Activated CD8-positive, alpha-beta T cell treated with anti-CD3 and anti-CD28 coated beads for 36 hours (primary cell): ENCODE measurements around the gene JADE2. TPM values are rescaled to one million over a fixed set of nuclear protein-coding genes. Genes with fewer than 3 reads are reported as not detected.
"Not testable (repeated sequence)": the region's sequence is repeated elsewhere in the genome, so short reads cannot be mapped to it uniquely, and the experiment has no call there.

Source experiments
- ATAC-seq: fragments of 200-7000 bp; cut with Tn5 transposase; one replicate; pipeline ENCODE4 v1.10.0; 2021; ENCODE audit warnings: mild to moderate bottlenecking, moderate library complexity
- CTCF ChIA-PET: fragments of 350-600 bp; sonication (Branson Sonifier 250); formaldehyde crosslinking; loops from one replicate; lab custom pipeline; 2021; ENCODE audit warnings: antibody characterized with exemption; lab: Charles Lee
- POLR2A ChIA-PET: fragments of 350-600 bp; sonication (Branson Sonifier 250); formaldehyde crosslinking; loops from one replicate; lab custom pipeline; 2021; ENCODE audit warnings: antibody characterized with exemption; lab: Charles Lee
- DNase-seq: peaks from one replicate; pipeline ENCODE4 v3.0.0-alpha.2; 2020
- H3K27ac Mint-ChIP-seq: one replicate; pipeline ENCODE4 v1.8.0; 2021; ENCODE audit warnings: mild to moderate bottlenecking, mixed read lengths
- H3K27me3 Mint-ChIP-seq: one replicate; pipeline ENCODE4 v1.8.0; 2021; ENCODE audit warnings: mixed read lengths
- H3K36me3 Mint-ChIP-seq: one replicate; pipeline ENCODE4 v1.8.0; 2021; ENCODE audit warnings: low read depth, mixed read lengths
- H3K4me1 Mint-ChIP-seq: one replicate; pipeline ENCODE4 v1.8.0; 2021; ENCODE audit warnings: low read depth, mixed read lengths
- H3K4me3 Mint-ChIP-seq: one replicate; pipeline ENCODE4 v1.8.0; 2021; ENCODE audit warnings: mild to moderate bottlenecking, moderate library complexity, mixed read lengths
- H3K9me3 Mint-ChIP-seq: one replicate; pipeline ENCODE4 v1.8.0; 2021; ENCODE audit warnings: mixed read lengths
- CTCF ChIP-seq: fragments of 200-600 bp; IDR thresholded peaks from one replicate; pipeline ENCODE4 v1.8.0; 2022; ENCODE audit warnings: antibody characterized with exemption, mild to moderate bottlenecking
- intact Hi-C: fragments of 100-400 bp; cut with micrococcal nuclease; formaldehyde crosslinking; loops from one replicate; pipeline ENCODE4 v1.10.0; 2022
- total RNA-seq, 2 experiments: library from RNA; stranded (reverse); gene quantifications; one replicate each; pipeline ENCODE4 v1.2.3, GENCODE V29; 2021

JADE2 gene
- total RNA-seq, 2 experiments from 2014 or later: 58.7 to 61.2 TPM

- Mint-ChIP-seq H3K27me3 (no peaks in the 10 kb centered on the region), H3K4me1 (no peaks in the 10 kb centered on the region), H3K27ac (no peak overlapping the region), H3K9me3 (no peaks in the 10 kb centered on the region), H3K36me3 (no peaks in the 10 kb centered on the region), H3K4me3 (no peak overlapping the region)
- intact Hi-C loops: no loop called here
- POLR2A ChIA-PET: no interaction called here
- no peak for TF ChIP-seq CTCF
- ATAC-seq (no peak), DNase-seq (no peak)
- CTCF ChIA-PET: interaction anchor here (1.7 kb wide), 1 partner anchor 13 kb away, joined by 6 read pairs; no protein-coding TSS in a partner anchor
Observed at GRCh38 chr5:134494780-134495179, 30.7 kb upstream of the JADE2 start.

GRCh38 chr5:134499905-134500304 lies 25.6 kb upstream of the JADE2 start:
- H3K27me3 Mint-ChIP-seq, H3K36me3 Mint-ChIP-seq, H3K9me3 Mint-ChIP-seq, H3K4me3 Mint-ChIP-seq, H3K27ac Mint-ChIP-seq, intact Hi-C loops, DNase-seq, CTCF ChIA-PET, ATAC-seq: not testable (repeated sequence)
- POLR2A ChIA-PET: interaction anchor here (0.6 to 0.8 kb wide), 2 partner anchors 87 to 281 kb away, joined by 3 read pairs; no protein-coding TSS in a partner anchor
- peaks cover 21% of the 10 kb centered on the region for H3K4me1 Mint-ChIP-seq

- no peaks in the 10 kb centered on the region for H3K9me3 Mint-ChIP-seq
- no peaks in the 10 kb centered on the region for H3K36me3 Mint-ChIP-seq
- no peak for DNase-seq
- no peak for TF ChIP-seq CTCF
- ATAC-seq: no peak
- intact Hi-C loops: no loop called here
- H3K27ac Mint-ChIP-seq: no peak overlapping the region
- no peaks in the 10 kb centered on the region for H3K27me3 Mint-ChIP-seq
- H3K4me1 Mint-ChIP-seq: peaks cover 21% of the 10 kb centered on the region
- no peak overlapping the region for H3K4me3 Mint-ChIP-seq
- CTCF ChIA-PET: interaction anchor here (1.0 to 1.4 kb wide), 5 partner anchors 10 to 89 kb away, joined by 3 to 5 read pairs (median 3); partner anchors contain the start of gene CDKN2AIPNL
- POLR2A ChIA-PET: interaction anchor here (0.6 to 3.4 kb wide), 7 partner anchors 8 to 325 kb away, joined by 3 to 12 read pairs (median 3); no protein-coding TSS in a partner anchor
Observed at GRCh38 chr5:134500699-134501430, 24.6 kb upstream of the JADE2 start.

GRCh38 chr5:134502259-134502658 lies 23.2 kb upstream of the JADE2 start:
- DNase-seq (no peak), ATAC-seq (no peak)
- no peak for TF ChIP-seq CTCF
- POLR2A ChIA-PET: interaction anchor here (0.7 to 3.4 kb wide), 5 partner anchors 22 to 132 kb away, joined by 3 to 12 read pairs (median 3); no protein-coding TSS in a partner anchor
- no peaks in the 10 kb centered on the region for H3K36me3 Mint-ChIP-seq
- H3K27ac Mint-ChIP-seq: no peak overlapping the region
- intact Hi-C loops: no loop called here
- CTCF ChIA-PET: interaction anchor here (1.0 to 1.8 kb wide), 7 partner anchors 8 to 91 kb away, joined by 3 to 5 read pairs (median 4); partner anchors contain the start of genes CDKN2AIPNL and JADE2
- H3K4me3 Mint-ChIP-seq: no peak overlapping the region
- H3K9me3 Mint-ChIP-seq: no peaks in the 10 kb centered on the region
- H3K4me1 Mint-ChIP-seq: peaks cover 25% of the 10 kb centered on the region
- no peaks in the 10 kb centered on the region for H3K27me3 Mint-ChIP-seq

- intact Hi-C loops: no loop called here
- H3K36me3 Mint-ChIP-seq: no peaks in the 10 kb centered on the region
- TF ChIP-seq CTCF: no peak
- ChIA-PET POLR2A (interaction anchor here (1.0 to 3.4 kb wide), 6 partner anchors 10 to 56 kb away, joined by 3 to 12 read pairs (median 3); no protein-coding TSS in a partner anchor), CTCF (interaction anchor here (0.8 to 1.8 kb wide), 6 partner anchors 20 to 84 kb away, joined by 3 to 4 read pairs (median 4); partner anchors contain the start of gene JADE2)
- no peaks in the 10 kb centered on the region for H3K9me3 Mint-ChIP-seq
- DNase-seq (peak; percentile 91), ATAC-seq (peak; percentile 97)
- peak overlapping the region; percentile 96 for H3K27ac Mint-ChIP-seq
- H3K4me1 Mint-ChIP-seq: peaks cover 28% of the 10 kb centered on the region
- H3K27me3 Mint-ChIP-seq: no peaks in the 10 kb centered on the region
- peak overlapping the region; percentile 21 for H3K4me3 Mint-ChIP-seq
Observed at GRCh38 chr5:134503088-134503936, 22.2 kb upstream of the JADE2 start.
